H1 (cell line): Measurements from ENCODE around the gene PTPN2. TPM values are rescaled to one million over a fixed set of nuclear protein-coding genes. Genes with fewer than 3 reads are reported as not detected.

Experiments
- SIN3A ChIP-seq, 2 experiments: IDR thresholded peaks in 1 of 2; conservative IDR thresholded peaks in 1 of 2; 2 replicates each; pipeline ENCODE4 v1.6.1; 2011 to 2012; ENCODE audit warnings: low read length in 2 of 2, improper control_type of control experiment in 1 of 2, low read depth in 1 of 2, mild to moderate bottlenecking in 1 of 2
- polyA plus RNA-seq, 7 experiments: library from polyadenylated mRNA; depleted of rRNA in 3 of 7; stranded (reverse) in 5 of 7; unstranded in 2 of 7; fragments of >200 nt in 5 of 7; fragments of 200-250 nt in 2 of 7; gene quantifications; 1 replicate in 5 of 7; 2 replicates in 1 of 7; 4 replicates in 1 of 7; pipeline versions ENCODE4 v1.2.1 to v1.2.3, GENCODE V29; 2011 to 2013; ENCODE audit warnings: missing spikeins in 2 of 7, mixed read lengths in 2 of 7
- total RNA-seq: library from RNA; stranded (reverse); fragmentation: NEBNext Ultra II Directional; extraction: Animal tissue kit (Norgen Biotek cat#: 25700); gene quantifications from 2 replicates; pipeline ENCODE4 v1.2.1, GENCODE V29; 2021

PTPN2 gene
- total and polyA plus RNA-seq, 2 of the 8 experiments (the other 6 are each of a cell fraction or from before 2014, with no cell fraction given), result 16.4 to 54.0 TPM

- no peak for TF ChIP-seq SIN3A (conservative IDR thresholded peaks at IDR 0.05 in 1 of 2, IDR thresholded peaks at IDR 0.05 in 1 of 2; ENCODE audit: low read depth in 1 of 2, low read length in 2 of 2)
These were observed 133.1 kb downstream of the PTPN2 start (continued) for GRCh38 chr18:12750715-12751502.
